Superior temporal gyrus (tissue), 1 donor: Measurements from ENCODE around the gene LTA4H.
A peak's percentile ranks its signal among the peaks of the same experiment; 100 is the strongest.
"Not testable (repeated sequence)": the region's sequence is repeated elsewhere in the genome, so short reads cannot be mapped to it uniquely, and the experiment has no call there.

ENCODE experiments used
- DNase-seq: peaks from one replicate; pipeline ENCODE4 v3.0.0-alpha.2; 2016; ENCODE audit errors: extremely low spot score

LTA4H gene

DNA sequence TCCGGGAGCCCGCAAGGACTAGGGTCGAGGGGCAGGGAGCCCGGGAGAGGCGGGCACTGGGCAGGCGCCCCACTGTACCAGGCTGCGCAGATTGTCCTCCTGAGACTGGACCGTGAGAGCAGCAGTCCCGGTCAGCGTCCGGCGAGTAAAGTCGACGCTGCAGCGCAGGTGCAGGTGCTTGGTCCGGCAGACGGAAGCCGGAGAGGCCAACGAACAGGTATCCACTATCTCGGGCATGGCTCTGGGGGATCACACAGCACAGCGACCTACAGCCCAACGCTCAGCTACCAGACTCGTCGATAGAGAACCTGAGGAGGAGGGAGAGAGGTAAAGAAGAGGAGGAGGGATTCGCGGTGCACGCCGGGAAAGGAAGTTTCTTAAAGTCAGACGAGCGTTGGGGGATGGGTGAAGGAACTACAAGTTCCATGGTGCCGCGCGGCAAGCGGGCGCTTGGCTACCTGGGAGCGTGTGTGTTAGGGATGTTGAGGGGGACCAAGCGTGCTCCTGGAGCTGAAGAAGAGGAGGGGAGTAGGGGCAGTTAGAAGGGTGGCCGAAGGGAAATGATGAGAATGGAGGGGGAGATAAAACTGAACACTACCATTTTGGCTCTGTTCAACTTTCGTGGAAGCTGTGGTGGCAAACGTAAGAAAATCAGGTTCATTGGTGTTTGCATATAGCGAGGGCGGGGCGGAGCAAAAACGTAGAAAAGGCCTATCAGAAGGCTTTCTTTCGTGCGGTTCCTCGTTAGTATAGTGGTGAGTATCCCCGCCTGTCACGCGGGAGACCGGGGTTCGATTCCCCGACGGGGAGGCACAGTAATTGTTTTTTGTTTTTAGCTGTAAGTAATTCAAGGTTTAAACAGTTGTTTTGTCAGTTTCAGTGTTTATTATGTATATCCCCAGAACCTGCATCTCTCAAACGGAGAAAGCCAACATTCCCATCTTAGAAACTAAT is at the start of gene LTA4H:
Gene LTA4H, minus strand, starts transcription at position 305 of the 954 bp plus-strand sequence. Its CDS starts 68 bp downstream, at position 237.
- peak; percentile 99 for DNase-seq

DNA sequence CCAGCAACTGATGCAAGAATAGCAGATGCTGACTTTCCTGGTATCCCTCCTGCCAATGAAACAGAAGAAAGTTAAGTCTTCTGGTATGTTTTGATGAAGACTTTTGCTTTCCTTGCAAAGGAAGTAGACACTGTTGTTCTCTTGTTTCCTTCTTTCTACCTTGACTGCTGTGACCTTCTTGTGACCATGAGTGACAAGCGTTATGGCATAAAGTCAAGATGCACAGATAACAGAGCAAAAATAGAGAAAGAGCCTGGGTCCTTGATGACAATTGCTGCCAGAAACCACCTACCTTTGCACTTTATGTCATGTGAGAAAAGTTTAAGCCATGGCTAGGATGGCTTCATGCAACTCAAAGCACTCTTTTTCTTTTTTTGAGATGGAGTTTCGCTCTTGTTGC is 49.2 kb upstream of the LTA4H start:
- no peak for DNase-seq

DNA sequence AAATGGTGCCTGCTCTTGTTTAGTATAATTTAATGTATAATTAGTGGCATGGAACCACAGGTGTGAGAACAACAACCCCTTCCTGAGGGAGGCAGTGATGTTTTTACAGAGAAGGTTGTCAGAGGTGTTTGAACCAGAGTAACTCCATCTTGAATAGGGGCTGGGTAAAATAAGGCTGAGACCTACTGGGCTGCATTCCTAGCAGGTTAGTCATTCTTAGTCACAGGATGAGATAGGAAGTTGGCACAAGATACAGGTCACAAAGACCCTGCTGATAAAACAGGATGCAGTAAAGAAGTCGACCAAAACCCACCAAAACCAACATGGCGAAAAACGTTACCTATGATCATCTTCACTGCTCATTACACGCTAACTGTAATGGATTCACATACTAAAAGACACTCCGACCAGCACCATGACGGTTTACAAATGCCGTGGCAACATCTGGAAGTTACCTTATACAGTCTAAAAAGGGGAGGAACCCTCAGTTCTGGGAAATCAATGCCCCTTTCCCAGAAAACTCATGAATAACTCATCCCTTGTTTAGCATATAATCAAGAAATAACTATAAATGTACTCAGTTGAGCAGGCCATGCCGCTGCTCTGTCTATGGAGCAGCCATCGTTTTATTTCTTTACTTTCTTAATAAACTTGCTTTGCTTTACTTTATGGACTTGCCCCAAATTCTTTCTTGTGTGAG is 47.8 kb upstream of the LTA4H start:
- DNase-seq = no peak

DNA sequence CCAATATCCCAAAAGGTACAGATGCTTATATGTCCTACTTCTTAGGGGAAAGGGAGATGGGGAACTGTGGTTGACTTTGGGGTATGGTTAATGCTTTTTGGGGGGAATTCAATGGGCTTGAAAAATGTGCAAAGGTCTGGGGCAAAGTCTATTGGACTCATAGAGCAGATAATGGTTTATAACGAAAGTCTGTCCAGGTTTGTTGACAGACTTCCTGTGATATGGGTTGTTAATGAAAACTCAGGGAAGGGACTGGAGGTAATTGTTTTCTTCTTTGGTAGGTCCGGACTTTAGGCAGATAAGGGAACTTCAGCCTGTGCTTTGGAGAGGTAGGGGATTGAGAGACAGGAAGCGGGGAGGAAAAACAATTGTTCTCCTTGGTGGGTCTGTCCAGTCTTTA is 46.2 kb upstream of the LTA4H start:
- DNase-seq = no peak

DNA sequence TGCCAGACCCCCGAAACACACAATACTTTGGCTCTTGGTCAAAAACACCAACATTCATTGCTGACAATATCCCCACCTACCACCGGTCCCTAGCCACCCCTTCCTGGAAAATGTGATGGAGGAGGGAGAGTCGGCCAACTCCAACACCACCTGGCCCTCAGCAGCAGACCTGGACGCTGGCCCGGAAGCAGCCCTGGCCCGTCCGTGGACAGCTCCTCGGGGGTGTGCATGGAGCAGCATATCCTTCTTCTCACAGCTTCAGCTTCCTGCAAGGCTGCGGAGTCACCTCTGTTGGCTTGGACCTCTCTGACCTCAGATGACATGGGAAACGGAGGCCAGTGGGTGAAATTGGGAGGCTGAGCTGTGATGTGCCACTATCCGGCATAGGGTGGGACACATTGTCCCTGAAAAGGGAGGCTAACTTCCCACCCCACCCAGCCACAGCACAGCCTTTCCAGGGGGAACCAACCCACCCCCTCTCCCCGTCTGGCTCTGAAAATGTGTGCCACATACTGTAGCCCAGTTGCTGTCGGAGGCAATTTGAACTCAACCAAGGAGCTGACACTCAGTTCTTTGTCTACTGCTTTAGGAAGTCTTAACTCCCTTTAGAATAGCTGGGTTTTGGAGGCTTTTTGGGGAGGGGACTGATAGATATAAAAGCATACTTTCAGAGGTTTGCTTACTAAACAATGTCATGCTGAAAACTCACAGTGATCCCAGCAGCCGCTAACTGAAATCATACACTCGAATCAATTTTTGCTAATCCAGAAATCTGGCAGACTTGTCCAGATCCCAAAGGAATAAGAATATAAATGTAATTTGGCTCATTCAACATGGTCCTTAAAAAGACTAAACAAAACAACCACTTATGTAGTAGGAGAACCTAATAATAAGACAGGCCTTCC is 43.1 kb upstream of the LTA4H start:
- no peak for DNase-seq

DNA sequence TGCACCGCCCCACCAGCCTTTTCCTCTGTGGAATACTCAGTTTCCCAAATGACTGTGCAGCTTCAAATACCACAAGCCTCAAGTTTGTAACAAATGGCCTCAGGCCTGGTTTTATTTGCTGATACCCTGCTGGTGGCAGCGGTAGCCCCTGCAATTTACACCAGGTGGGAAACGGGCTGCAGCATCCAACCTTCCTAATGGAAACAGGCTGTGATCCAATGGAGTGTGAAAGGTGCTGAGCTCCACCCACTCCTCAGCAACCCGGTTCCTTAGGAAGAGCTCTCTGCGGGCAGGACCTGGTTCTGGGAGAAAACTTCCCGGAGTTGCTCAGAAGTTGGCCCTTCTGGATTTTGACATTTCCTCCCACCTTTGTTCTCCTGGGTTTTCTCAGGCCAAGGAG is 41.7 kb upstream of the LTA4H start:
- DNase-seq = no peak

DNA sequence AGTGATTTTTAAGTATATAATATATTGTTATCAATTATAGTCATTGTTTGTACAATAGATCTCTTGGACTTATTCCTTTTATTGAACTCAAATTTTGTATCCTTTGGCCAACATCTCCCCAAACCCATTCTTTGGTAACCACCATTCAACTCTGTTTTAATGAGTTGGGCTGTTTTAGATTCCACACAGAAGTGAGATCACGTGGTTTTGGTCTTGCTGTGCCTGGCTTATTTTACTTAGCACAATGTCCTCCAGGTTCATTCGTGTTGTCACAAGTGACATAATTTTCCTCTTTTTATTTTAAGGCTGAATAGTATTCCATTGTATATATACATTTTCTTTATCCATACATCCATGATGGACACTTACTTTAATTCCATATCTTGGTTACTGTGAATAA is 40.2 kb upstream of the LTA4H start:
- no peak for DNase-seq

DNA sequence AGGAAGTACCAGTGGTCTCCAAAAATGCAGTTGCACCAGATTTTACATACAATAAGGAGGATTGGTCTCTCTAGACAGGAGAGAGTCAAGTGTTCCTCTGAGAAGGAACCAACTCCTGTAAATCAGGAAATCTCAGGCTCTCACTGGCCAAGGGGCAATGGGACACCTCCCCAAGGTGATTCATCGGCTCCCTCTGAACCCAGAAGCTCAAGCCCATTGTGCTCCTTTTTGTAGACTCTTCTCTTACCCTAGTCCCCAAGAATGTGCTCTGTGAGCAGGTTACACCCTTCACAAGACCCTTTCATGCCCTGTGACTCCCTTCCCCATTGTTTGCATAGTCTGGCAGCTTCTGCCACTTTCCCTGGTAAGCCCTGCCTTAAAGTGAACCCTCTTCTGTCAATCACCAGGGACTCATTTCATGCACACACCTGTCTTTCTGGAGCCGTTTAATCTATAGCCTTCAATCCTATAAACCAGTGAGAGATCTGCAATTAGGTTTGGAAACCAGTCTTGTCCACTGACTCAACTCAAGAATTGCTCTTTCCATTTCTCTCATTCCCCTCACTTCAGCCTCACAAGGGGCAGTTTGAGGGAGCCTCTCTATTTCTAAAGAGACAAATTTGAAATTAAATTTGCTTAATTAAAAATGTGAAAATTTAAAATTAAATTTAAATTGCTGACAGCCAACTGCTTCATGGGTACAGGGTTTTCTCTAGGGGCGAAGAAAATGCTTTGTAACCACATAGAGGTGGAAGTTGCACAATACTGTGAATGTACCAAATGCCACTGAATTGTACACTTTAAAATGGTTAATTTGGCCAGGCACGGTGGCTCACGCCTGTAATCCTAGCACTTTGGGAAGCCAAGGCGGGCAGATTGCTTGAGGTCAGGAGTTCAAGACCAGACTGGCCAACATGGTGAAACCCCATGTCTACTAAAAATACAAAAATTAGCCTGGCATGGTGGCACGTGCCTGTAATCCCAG is 38.3 kb upstream of the LTA4H start:
- no peak for DNase-seq

DNA sequence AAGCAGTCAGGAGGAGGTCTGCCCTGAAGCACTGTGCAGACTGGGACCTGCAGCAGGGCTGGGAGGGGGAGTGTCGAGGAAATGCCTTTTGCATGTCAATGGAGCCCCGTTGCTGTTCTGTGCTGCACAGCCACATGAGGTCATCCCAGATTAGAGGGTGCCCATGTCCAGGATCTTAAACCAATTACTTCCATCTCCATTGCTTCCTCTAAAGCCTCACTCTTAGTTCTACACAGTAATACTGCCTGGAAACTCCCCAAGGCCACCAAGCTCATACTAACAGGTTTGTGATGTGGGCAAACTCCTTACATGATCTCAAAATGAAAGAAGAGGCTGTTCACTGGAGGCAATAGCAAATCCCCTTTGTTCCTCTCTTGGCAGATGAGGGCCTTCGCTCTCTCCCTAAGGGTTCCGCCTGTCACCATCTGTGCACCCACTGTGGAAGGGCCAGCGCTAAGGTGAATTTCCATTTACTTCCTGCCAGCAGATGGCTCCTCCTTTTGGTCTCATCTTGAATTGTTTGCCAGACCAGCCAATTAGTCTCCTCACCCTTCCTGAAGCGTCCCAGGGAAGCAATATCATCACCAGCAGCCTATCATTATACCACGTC is 35.4 kb upstream of the LTA4H start:
- DNase-seq = no peak

DNA sequence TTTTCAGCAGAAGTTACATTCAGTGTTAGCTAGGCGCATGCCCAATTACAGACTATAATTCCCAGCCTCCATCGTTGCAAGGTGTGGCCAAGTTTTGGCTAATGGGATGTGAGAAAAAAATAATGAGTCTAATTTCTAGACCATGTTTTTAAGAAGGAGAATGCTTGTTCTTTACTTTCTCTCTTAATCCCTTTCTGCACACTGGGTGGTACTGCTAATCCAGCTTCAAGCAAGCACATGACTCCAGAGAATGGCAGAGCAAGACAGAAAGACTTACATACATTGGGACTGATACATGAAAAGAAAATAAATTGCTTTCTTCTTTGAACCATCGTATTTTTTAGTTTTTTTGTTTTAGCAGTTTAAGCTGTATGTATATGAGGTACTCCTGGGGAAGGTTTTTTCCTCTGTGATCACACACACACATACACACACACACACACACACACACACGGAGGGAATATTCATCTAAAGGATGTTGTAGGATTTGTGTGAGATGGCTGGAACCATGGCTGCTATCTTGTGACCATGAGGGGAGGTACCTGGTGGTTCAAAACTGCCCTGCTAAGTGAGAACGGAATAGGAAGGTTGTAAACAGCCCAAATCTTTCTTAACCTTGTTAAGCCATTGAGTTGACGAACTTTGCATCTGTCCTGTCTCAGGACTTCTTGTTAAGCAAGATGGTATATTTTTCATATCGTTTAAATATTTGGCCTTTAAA is 34.3 kb upstream of the LTA4H start:
- DNase-seq = no peak

DNA sequence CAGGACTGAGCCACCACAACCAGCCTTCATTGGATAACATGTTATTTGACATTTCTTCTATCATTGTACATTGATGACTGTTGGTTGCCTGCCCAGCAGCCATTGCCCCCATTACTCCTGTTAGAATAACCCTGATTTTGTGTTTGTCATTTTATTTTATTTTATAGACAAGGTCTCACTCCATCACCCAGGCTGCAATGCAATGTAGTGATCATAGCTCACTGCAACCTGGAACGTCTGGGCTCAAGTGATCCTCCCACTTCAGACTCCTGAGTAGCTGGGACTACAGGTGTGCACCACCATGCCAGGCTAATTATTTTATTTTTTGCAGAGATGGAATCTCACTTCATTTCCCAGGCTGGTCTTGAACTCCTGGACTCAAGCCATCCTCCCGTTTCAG is 33.2 kb upstream of the LTA4H start:
- no peak for DNase-seq

DNA sequence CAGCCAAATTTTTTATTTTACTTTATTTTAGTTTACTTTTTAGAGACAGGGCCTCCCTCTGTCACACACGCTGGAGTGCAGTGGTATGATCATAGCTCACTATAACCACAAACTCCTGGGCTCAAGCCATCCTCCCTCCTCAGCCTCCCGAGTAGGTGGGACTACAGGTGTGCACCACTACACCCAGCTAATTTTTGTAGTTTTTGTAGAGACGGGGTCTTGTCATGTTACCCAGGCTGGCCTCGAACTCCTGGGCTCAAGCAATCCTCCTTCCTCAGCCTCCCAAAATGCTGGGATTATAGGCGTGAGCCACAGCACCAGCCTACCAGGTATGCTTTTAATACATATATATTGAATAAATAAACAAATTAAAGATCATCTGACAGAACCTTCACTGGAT is 32.7 kb upstream of the LTA4H start:
- DNase-seq = no peak

DNA sequence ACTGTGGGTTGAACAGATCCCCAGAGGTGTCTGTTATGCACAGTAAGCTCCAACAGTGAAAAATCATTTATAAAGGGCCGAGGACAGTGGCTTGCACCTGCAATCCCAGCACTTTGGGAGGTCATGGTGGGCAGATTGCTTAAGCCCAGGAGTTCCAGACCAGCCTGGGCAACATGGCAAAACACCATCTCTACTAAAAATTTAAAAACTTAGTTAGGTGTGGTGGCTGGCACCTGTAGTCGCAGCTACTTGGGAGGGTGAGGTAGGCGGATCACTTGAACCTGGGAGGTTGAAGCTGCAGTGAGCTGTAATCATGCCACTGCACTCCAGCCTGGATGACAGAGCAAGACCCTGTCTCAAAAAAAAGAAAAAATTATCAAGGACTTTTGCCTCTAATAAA is 30.4 kb upstream of the LTA4H start:
- not testable (repeated sequence) for DNase-seq

DNA sequence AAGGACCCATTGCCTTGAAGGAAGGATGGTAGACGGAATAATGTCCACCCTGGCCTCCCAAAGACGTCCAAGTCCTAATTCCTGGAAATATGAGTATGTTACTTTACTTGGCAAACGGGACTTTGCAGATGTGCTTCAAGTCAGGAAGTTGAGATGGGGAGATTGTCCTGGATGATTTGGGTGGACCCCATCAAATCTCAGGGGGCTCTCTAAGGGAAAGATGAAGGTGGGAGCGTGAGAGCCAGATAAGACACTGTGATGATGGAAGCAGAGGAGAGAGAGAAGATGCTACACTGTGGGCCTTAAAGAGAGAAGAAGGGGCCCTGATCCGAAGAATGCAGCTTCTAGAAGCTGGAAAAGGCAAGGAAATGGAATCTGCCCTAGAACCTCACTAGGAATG is 29.6 kb upstream of the LTA4H start:
- no peak for DNase-seq

DNA sequence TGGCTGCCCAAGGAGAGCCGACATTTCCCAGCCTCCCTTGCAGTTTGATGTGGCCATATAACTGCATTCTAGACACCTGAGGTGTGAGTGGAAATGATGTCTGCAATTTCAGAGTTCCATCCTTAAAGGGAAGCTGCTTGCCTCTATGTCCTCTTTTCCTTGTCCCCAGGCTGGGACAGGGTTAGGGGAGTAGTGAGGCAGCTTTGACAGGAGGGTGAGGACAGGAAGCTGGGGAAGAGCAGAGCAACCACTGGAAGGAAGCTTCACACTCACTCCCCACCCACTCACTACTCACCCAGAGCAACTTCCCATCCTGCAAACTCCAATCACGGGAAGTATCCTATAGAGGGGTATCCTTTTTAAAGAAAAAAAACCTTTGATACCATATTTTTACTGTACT is 28.9 kb upstream of the LTA4H start:
- no peak for DNase-seq

DNA sequence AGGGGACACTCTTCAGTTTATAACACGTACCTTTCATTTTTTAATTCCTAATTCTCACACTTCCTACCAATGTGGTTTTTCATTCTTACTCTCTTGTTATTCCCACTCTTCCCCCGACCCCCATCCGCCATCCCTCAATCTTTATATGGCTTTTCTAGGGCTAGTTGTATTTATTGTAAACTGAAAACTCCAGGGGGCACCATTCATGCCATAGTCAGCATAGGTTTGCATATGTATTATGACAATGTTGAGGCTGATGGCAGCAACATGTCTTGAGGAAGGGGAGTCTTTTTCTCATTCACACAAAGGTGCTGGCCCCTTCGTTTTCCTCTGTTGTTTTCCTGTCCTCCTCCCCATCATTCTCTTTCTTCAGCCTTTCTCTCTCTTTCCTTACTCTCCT is 27.7 kb upstream of the LTA4H start:
- DNase-seq = no peak

DNA sequence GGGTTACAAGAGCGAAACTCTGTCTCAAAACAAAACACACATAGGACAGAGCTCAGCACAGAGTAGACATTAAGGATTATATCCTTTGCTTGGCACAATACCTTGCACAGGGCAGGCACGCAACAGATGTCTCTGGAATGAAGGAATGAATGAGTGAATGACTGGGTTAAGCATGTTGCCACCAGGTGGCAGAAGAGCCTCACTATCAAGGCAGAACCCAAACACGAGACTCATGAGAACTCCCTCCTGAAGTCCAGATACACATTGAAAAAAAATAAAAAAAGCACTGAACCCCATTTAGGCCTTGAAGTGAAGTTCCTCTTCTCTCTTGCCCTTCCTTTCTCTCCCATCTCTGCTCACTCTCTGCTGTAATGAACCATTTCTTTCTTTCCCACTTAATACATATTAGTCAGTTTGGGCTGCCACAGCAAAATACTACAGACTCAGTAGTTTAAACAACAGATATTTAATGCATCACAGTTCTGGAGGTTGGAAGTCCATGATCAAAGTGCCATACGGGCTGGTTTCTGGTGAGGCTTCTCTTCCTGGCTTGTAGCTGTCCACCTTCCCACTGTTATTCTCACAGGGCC is 26.6 kb upstream of the LTA4H start:
- DNase-seq = peak; percentile 83

DNA sequence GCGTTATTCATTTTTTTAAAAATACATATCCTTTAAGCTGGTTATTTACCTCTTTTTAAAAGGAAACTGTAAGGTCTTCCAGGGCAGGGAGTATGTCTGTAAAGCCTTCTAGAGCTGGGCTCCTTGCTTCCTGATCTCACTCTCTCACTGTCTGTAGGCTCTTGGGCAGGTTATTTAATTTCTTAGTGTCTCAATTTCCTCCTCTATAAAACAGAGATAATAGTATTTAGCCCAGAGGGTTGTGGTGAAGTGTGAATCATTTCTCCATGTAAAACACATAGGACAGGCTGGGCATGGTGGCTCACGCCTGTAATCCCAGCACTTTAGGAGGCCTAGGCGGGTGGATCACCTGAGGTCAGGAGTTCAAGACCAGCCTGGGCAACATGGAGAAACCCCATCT is 25.9 kb upstream of the LTA4H start:
- DNase-seq = no peak

DNA sequence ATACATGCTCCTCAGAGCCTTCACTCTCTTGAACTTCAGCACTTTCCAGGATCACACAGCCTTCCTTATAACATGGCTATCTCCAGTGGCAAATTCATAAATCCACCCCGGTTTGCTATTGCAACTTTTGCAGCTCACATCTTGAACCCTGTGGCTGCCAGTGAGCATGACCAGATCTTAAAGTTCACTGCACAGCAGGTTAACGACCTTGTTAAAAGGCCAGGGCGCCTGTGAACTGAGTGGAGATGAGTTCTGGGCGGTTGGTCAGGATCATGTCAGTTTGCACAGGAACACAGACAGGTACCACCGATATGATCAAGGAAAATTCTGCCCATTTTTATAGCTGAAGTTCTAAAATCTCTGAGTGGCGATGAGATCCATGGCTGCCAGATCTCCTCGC is 24.7 kb upstream of the LTA4H start:
- DNase-seq = no peak
